ENCODE measurements around the gene WDR12. TPM values are rescaled to one million over a fixed set of nuclear protein-coding genes. Genes with fewer than 3 reads are reported as not detected.

WDR12 gene
- total and polyA plus RNA-seq, 9 of the 15 experiments (the other 6 are each of a cell fraction or from before 2014, with no cell fraction given), result 109 to 554 (median 174) TPM

DNA sequence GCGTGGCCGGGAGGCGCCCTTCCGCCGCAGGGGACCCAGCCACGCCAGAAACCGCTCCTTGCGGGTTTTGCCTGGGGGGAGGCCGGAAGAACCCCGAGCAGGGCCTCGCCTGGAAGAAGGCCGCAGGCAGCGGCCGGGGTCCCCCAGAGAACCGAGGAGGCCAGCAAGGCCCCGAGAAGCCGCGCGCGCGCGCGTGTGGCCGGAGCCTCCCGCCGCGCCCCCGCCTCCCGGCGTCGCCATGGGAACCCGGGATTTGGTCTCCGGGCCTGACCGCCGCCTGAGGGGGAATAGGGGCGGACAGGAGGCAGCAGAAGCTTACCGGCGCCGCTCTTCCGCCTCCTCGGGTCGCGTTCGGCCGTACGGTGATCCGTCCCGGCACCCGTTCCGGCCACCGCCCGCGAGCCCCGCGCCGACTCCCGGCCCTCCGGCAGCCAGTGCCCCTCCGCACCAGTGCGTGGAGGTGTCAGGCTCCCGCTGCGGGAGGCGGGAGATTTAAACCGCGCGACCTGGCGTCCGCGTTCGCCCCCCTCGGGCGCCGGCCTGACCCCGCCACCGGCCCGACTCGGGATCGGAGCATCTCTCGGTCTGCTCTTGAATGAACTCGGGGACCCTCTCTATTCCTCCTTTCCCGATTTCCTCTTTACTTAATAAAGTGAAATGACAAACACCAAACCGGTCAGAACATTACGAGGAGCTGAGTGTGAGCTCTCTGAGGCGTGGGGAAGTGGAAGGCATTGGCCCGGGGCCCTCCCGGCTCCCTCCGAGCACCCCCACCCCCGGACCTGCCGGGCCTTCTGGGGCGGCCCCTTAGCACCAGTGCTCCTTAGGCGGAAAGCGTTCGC, 40.0 kb downstream of the WDR12 start, which contains the start of gene ICA1L (continued):
- TF ChIP-seq, protein P1, sequence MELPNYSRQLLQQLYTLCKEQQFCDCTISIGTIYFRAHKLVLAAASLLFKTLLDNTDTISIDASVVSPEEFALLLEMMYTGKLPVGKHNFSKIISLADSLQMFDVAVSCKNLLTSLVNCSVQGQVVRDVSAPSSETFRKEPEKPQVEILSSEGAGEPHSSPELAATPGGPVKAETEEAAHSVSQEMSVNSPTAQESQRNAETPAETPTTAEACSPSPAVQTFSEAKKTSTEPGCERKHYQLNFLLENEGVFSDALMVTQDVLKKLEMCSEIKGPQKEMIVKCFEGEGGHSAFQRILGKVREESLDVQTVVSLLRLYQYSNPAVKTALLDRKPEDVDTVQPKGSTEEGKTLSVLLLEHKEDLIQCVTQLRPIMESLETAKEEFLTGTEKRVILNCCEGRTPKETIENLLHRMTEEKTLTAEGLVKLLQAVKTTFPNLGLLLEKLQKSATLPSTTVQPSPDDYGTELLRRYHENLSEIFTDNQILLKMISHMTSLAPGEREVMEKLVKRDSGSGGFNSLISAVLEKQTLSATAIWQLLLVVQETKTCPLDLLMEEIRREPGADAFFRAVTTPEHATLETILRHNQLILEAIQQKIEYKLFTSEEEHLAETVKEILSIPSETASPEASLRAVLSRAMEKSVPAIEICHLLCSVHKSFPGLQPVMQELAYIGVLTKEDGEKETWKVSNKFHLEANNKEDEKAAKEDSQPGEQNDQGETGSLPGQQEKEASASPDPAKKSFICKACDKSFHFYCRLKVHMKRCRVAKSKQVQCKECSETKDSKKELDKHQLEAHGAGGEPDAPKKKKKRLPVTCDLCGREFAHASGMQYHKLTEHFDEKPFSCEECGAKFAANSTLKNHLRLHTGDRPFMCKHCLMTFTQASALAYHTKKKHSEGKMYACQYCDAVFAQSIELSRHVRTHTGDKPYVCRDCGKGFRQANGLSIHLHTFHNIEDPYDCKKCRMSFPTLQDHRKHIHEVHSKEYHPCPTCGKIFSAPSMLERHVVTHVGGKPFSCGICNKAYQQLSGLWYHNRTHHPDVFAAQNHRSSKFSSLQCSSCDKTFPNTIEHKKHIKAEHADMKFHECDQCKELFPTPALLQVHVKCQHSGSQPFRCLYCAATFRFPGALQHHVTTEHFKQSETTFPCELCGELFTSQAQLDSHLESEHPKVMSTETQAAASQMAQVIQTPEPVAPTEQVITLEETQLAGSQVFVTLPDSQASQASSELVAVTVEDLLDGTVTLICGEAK (IDR thresholded peaks at IDR 0.05), result peak; percentile 27; the same call in 1 of the 2 replicates
- TF ChIP-seq, protein P1 (CRISPR knock-in tag; IDR thresholded peaks at IDR 0.05), result no peak
- TF ChIP-seq ZNF347 (CRISPR knock-in tag; IDR thresholded peaks at IDR 0.05; ENCODE audit: low read depth) (no peak), MTA3 (IDR thresholded peaks at IDR 0.05; ENCODE audit: borderline replicate concordance) (peak; percentile 45; the same call in 1 of the 2 replicates), BRD4 (IDR thresholded peaks at IDR 0.05) (no peak), ATF3 (IDR thresholded peaks at IDR 0.05) (no peak), ATF3 (CRISPR knock-in tag; conservative IDR thresholded peaks at IDR 0.05) (no peak), ZNF23 (CRISPR knock-in tag; IDR thresholded peaks at IDR 0.05) (no peak), RBFOX2 (IDR thresholded peaks at IDR 0.05; ENCODE audit: low read depth, low read length) (peak; percentile 73), FOXK1 (CRISPR knock-in tag; IDR thresholded peaks at IDR 0.05; ENCODE audit: borderline replicate concordance) (no peak), ZSCAN29 (IDR thresholded peaks at IDR 0.05) (no peak), SNAPC5 (CRISPR knock-in tag; IDR thresholded peaks at IDR 0.05) (no peak), SNRNP70 (optimal IDR thresholded peaks at IDR 0.05; ENCODE audit: low read depth, low read length) (no peak)
- TF ChIP-seq, protein P2, sequence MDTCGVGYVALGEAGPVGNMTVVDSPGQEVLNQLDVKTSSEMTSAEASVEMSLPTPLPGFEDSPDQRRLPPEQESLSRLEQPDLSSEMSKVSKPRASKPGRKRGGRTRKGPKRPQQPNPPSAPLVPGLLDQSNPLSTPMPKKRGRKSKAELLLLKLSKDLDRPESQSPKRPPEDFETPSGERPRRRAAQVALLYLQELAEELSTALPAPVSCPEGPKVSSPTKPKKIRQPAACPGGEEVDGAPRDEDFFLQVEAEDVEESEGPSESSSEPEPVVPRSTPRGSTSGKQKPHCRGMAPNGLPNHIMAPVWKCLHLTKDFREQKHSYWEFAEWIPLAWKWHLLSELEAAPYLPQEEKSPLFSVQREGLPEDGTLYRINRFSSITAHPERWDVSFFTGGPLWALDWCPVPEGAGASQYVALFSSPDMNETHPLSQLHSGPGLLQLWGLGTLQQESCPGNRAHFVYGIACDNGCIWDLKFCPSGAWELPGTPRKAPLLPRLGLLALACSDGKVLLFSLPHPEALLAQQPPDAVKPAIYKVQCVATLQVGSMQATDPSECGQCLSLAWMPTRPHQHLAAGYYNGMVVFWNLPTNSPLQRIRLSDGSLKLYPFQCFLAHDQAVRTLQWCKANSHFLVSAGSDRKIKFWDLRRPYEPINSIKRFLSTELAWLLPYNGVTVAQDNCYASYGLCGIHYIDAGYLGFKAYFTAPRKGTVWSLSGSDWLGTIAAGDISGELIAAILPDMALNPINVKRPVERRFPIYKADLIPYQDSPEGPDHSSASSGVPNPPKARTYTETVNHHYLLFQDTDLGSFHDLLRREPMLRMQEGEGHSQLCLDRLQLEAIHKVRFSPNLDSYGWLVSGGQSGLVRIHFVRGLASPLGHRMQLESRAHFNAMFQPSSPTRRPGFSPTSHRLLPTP (IDR thresholded peaks at IDR 0.05; ENCODE audit: borderline replicate concordance, extremely low read depth, insufficient read length), result no peak

Data from K562 (cell line).